LNCAP (cell line): Measurements from ENCODE around the gene WWOX.

ENCODE experiments used
- CTCF ChIP-seq: fragments of 450-650 bp; IDR thresholded peaks from 2 replicates; pipeline ENCODE4 v1.5.1; 2017; ENCODE audit warnings: mild to moderate bottlenecking

Gene WWOX

GRCh38 chr16:79201436-79201835 lies 1102.0 kb downstream of the WWOX start:
- no peak for TF ChIP-seq CTCF

- no peak for TF ChIP-seq CTCF
These were observed 1103.5 kb downstream of the WWOX start for GRCh38 chr16:79202977-79203376.

GRCh38 chr16:79204486-79204885 lies 1105.0 kb downstream of the WWOX start:
- TF ChIP-seq CTCF, result no peak

GRCh38 chr16:79206889-79207288 lies 1107.4 kb downstream of the WWOX start:
- TF ChIP-seq CTCF, result no peak

- TF ChIP-seq CTCF, result no peak
These were observed 1109.9 kb downstream of the WWOX start for GRCh38 chr16:79209308-79209707.

GRCh38 chr16:79210607-79211006 lies 1111.2 kb downstream of the WWOX start:
- no peak for TF ChIP-seq CTCF

- no peak for TF ChIP-seq CTCF
These were observed 1112.1 kb downstream of the WWOX start for GRCh38 chr16:79211586-79211985.

- no peak for TF ChIP-seq CTCF
These were observed 1112.8 kb downstream of the WWOX start for GRCh38 chr16:79212114-79212791.
